Gastrocnemius medialis (tissue), 4 donors: Measurements from ENCODE around the gene SERPINB6.

Experiments
- CTCF ChIP-seq, 5 experiments: fragments of 450-650 bp in 3 of 5; fragments of 200-600 bp in 2 of 5; sonication (generic) in 2 of 5; IDR thresholded peaks in 4 of 5; conservative IDR thresholded peaks in 1 of 5; 1 replicate in 4 of 5; 2 replicates in 1 of 5; pipeline ENCODE4 v1.5.1; 2016 to 2019; ENCODE audit warnings: antibody characterized with exemption in 5 of 5, mild to moderate bottlenecking in 3 of 5, moderate library complexity in 3 of 5
- POLR2A ChIP-seq, 2 donors: fragments of 450-650 bp; IDR thresholded peaks; one replicate each; pipeline ENCODE4 v1.6.1; 2017; ENCODE audit warnings: antibody characterized with exemption in 2 of 2, mild to moderate bottlenecking in 2 of 2, moderate library complexity in 2 of 2

- TF ChIP-seq POLR2A (IDR thresholded peaks at IDR 0.05) (no peak), CTCF (IDR thresholded peaks at IDR 0.05 in 4 of 5, conservative IDR thresholded peaks at IDR 0.05 in 1 of 5) (no peak)
These were observed 4.7 kb upstream of the SERPINB6 start for GRCh38 chr6:2976060-2976459.
